ENCODE data around the gene HMOX1. TPM values are rescaled to one million over a fixed set of nuclear protein-coding genes. Genes with fewer than 3 reads are reported as not detected.

Gene HMOX1
- total and polyA plus RNA-seq, 2 of the 8 experiments (the other 6 are each of a cell fraction or from before 2014, with no cell fraction given) = 25.0 to 41.6 TPM

DNA sequence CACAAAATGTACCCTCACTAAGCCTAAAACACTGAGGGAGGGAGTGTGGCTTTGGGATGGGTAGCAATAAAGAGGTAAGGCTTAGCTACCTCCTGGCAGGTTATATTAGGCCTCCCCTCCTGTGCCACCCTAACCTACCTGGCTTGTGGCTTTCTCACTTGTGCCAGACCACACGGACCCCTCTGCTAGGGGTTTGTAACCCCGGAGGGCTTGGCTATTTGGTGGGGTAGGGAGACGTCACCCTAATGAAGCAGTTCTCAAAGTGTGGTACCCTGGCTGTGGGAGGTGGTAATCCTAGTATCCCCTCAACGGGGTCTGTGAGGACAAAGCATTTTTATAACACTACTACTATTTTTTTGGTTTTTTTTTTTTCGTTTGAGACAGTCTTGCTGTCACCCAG lies 10.0 kb downstream of the HMOX1 start:
- no peaks in the 10 kb centered on the region for H3K79me1 ChIP-seq (ENCODE audit: low read depth, low read length)
- TF ChIP-seq KDM4A (IDR thresholded peaks at IDR 0.05; ENCODE audit: low read depth, low read length, severe bottlenecking) (no peak), ASH2L (IDR thresholded peaks at IDR 0.05; ENCODE audit: low read length) (no peak), SP4 (IDR thresholded peaks at IDR 0.05; ENCODE audit: low read length) (no peak), RXRA (IDR thresholded peaks at IDR 0.05; ENCODE audit: insufficient read depth, low read depth, low read length) (no peak), EP300 (IDR thresholded peaks at IDR 0.05; ENCODE audit: borderline replicate concordance in 1 of 2, low read depth in 2 of 2, low read length in 2 of 2) (no peak), CHD1 (IDR thresholded peaks at IDR 0.05; ENCODE audit: low read depth, low read length) (no peak), RBBP5 (IDR thresholded peaks at IDR 0.05; ENCODE audit: borderline replicate concordance, low read depth, low read length) (no peak), CBX5 (IDR thresholded peaks at IDR 0.05; ENCODE audit: low read depth, low read length) (no peak), GABPA (IDR thresholded peaks at IDR 0.05; ENCODE audit: borderline replicate concordance, insufficient read depth, low read length) (no peak), MAFK (IDR thresholded peaks at IDR 0.05; ENCODE audit: low read depth, low read length) (no peak), EZH2 (IDR thresholded peaks at IDR 0.05; ENCODE audit: low read depth, low read length, severe bottlenecking) (no peak)

More for the DNA sequence above, 10.0 kb downstream of the HMOX1 start:
- H4K20me1 ChIP-seq (replicated peaks in 1 of 2; ENCODE audit: control insufficient read depth in 1 of 2, insufficient read depth in 2 of 2, low read length in 2 of 2) = no peaks in the 10 kb centered on the region
- no peaks in the 10 kb centered on the region for H3K27me3 ChIP-seq (replicated peaks in 1 of 4; ENCODE audit: control insufficient read depth in 3 of 4, extremely low read depth in 1 of 4, insufficient read depth in 3 of 4, low read length in 3 of 4)
- H2BK5ac ChIP-seq (ENCODE audit: low read depth, low read length) = no peak overlapping the region
- no peak overlapping the region for H2BK15ac ChIP-seq (ENCODE audit: low read length)
- H3K27ac ChIP-seq (ENCODE audit: low read depth, low read length) = no peak overlapping the region
- no peak overlapping the region for H4K5ac ChIP-seq (ENCODE audit: insufficient read length, low read depth, low read length)
- no peaks in the 10 kb centered on the region for H3K23me2 ChIP-seq (ENCODE audit: low read depth, low read length)
- H3K9ac ChIP-seq (replicated peaks in 1 of 4; ENCODE audit: extremely low read depth in 1 of 4, low read depth in 3 of 4, low read length in 3 of 4) = no peak overlapping the region
- H2AK5ac ChIP-seq (ENCODE audit: low read depth, low read length) = no peak overlapping the region
- FAIRE-seq (no peak), DNase-seq (ENCODE audit: low read depth in 1 of 2, low spot score in 2 of 2) (no peak)
- H3K9me3 ChIP-seq (ENCODE audit: insufficient read depth in 2 of 2, low read depth in 1 of 2, low read length in 1 of 2) = no peaks in the 10 kb centered on the region
- no peak overlapping the region for H2BK120ac ChIP-seq (replicated peaks; ENCODE audit: low read depth, low read length)
- H4K8ac ChIP-seq (ENCODE audit: extremely low read depth, insufficient read depth, low read length) = no peak overlapping the region
- no peak overlapping the region for H3K4me3 ChIP-seq (ENCODE audit: extremely low read depth in 1 of 4, insufficient read depth in 2 of 4, low read depth in 3 of 4, low read length in 4 of 4)
- no peak overlapping the region for H4K91ac ChIP-seq (replicated peaks; ENCODE audit: insufficient read length, low read length)
- ChIA-PET POLR2A (ENCODE audit: partially characterized antibody) (interaction anchor here (57.4 kb wide), 1 partner anchor 24 kb away, joined by 1995 read pairs; the partner anchor contains the start of gene MCM5), CTCF (ENCODE audit: partially characterized antibody) (interaction anchor here (0.7 to 1.3 kb wide), 3 partner anchors 30 to 611 kb away, joined by 3 to 4 read pairs (median 3); no protein-coding TSS in a partner anchor)
- H2BK20ac ChIP-seq (ENCODE audit: low read length) = no peak overlapping the region
- H3K79me2 ChIP-seq (ENCODE audit: control insufficient read depth in 1 of 2, insufficient read depth in 2 of 2, low read length in 2 of 2) = no peaks in the 10 kb centered on the region
- no peak overlapping the region for H3K18ac ChIP-seq (ENCODE audit: extremely low read depth, low read length)
- 91% methylated on average over 5 of the region's 5 CpGs; no CpG with 5 or more reads in 1 of the 2 experiments for WGBS, 2 experiments (ENCODE audit: extremely low coverage in 1 of 2, insufficient coverage in 1 of 2, insufficient read length in 1 of 2, insufficient replicate concordance in 2 of 2, low coverage in 1 of 2, low lambda C conversion rate in 2 of 2, missing lambda C conversion rate in 1 of 2)
- no peak overlapping the region for H3K4me2 ChIP-seq (ENCODE audit: insufficient read depth in 1 of 2, low read depth in 2 of 2, low read length in 2 of 2)
- H3K56ac ChIP-seq (replicated peaks; ENCODE audit: insufficient read length, low read depth, low read length) = no peak overlapping the region
- H3K4me1 ChIP-seq (replicated peaks in 1 of 4; ENCODE audit: control insufficient read depth in 3 of 4, insufficient read depth in 4 of 4, low read length in 3 of 4) = no peaks in the 10 kb centered on the region
- no peak overlapping the region for H2BK12ac ChIP-seq (ENCODE audit: low read depth, low read length)
- no peak overlapping the region for H3K4ac ChIP-seq (replicated peaks; ENCODE audit: insufficient read length, low read depth, low read length)
- H3K14ac ChIP-seq (ENCODE audit: insufficient read length) = no peak overlapping the region
- H2AFZ ChIP-seq (ENCODE audit: low read length) = no peak overlapping the region
- H3K36me3 ChIP-seq (ENCODE audit: control insufficient read depth in 2 of 4, insufficient read depth in 4 of 4, low read length in 3 of 4) = peaks cover 0 to 13% (median 8%) of the 10 kb centered on the region in 4 experiments; a peak in 7 of 8 replicates
- H3K23ac ChIP-seq (ENCODE audit: insufficient read length) = no peak overlapping the region
